Kidney (tissue), 14 donors: ENCODE data around the gene GPC5. TPM values are rescaled to one million over a fixed set of nuclear protein-coding genes. Genes with fewer than 3 reads are reported as not detected.

ENCODE experiments used
- DNase-seq, 5 donors: peaks; one replicate each; pipeline ENCODE4 v3.0.0-alpha.2; 2013 to 2020
- FAIRE-seq: peaks from 2 replicates; lab custom pipeline; 2012; peaks lifted over from hg19 to GRCh38; lab: Jason Lieb, UNC
- H3K27ac ChIP-seq, 2 donors: one replicate each; pipeline ENCODE4 v1.7.0; 2013; ENCODE audit warnings: low read depth in 2 of 2, low read length in 2 of 2, inconsistent platforms in 1 of 2
- H3K27me3 ChIP-seq: one replicate; pipeline ENCODE4 v1.7.1; 2013; ENCODE audit warnings: low read length, inconsistent platforms; ENCODE audit not compliant: control insufficient read depth, insufficient read depth
- H3K36me3 ChIP-seq, 3 donors: one replicate each; pipeline versions ENCODE4 v1.7.0 to v1.7.1; 2013; ENCODE audit warnings: low read length in 3 of 3, control low read depth in 1 of 3, inconsistent platforms in 1 of 3; ENCODE audit not compliant: insufficient read depth in 3 of 3, control insufficient read depth in 2 of 3
- H3K4me1 ChIP-seq, 3 donors: one replicate each; pipeline versions ENCODE4 v1.7.0 to v1.7.1; 2013; ENCODE audit warnings: low read length in 3 of 3, inconsistent platforms in 1 of 3, low read depth in 1 of 3; ENCODE audit not compliant: control insufficient read depth in 2 of 3, insufficient read depth in 2 of 3
- H3K4me3 ChIP-seq, 3 donors: one replicate each; pipeline versions ENCODE4 v1.7.0 to v1.8.1; 2013; ENCODE audit warnings: low read length in 3 of 3, control low read depth in 1 of 3, inconsistent platforms in 1 of 3
- H3K9ac ChIP-seq, 3 donors: one replicate each; pipeline versions ENCODE4 v1.7.0 to v1.7.1; 2013; ENCODE audit warnings: low read length in 3 of 3, control low read depth in 1 of 3, inconsistent platforms in 1 of 3
- H3K9me3 ChIP-seq, 3 donors: one replicate each; pipeline versions ENCODE4 v1.7.0 to v1.7.1; 2013; ENCODE audit warnings: low read length in 3 of 3, control low read depth in 1 of 3, inconsistent platforms in 1 of 3; ENCODE audit not compliant: control insufficient read depth in 2 of 3, insufficient read depth in 1 of 3
- intact Hi-C: fragments of 100-400 bp; cut with DNase I; formaldehyde crosslinking; loops from one replicate; pipeline ENCODE4 v1.11.1; 2022
- polyA plus RNA-seq: library from polyadenylated mRNA; stranded (reverse); fragments of 350-450 nt; fragmentation: Illumina TruSeq; extraction: RNeasy Lipid Tissue Mini Kit (QIAGEN cat#74804); gene quantifications from one replicate; pipeline ENCODE4 v1.2.3, GENCODE V29; 2014; ENCODE audit warnings: low read depth, low replicate concordance; ENCODE audit not compliant: insufficient read depth
- total RNA-seq: library from RNA; stranded (reverse); fragmentation: NEBNext Ultra II Directional; extraction: Animal tissue kit (Norgen Biotek cat#: 25700); gene quantifications from one replicate; pipeline ENCODE4 v1.2.1, GENCODE V29; 2021
- TF ChIP-seq, protein P1 (sequence below): IDR thresholded peaks from 3 replicates; pipeline ENCODE4 v1.5.1; 2012; ENCODE audit warnings: mild to moderate bottlenecking, moderate library complexity, borderline replicate concordance; ENCODE audit not compliant: insufficient read depth; ENCODE audit errors: extremely low read depth
- donor health status: control.
- donor health status: control.
- donor health status: control.
- donor health status: control.
- donor health status: control.
- donor health status: DM: yes; HTN: yes; CAD: no.
- donor health status: Normal renal cell carcinoma (clear cell type).

Gene GPC5
- total and polyA plus RNA-seq, 2 donors from 2014 or later: 0.47 to 6.8 TPM

GRCh38 chr13:91620670-91621141 is 222.3 kb downstream of the GPC5 start:
- Histone ChIP-seq H3K27ac (no peak overlapping the region), H3K4me1 (no peaks in the 10 kb centered on the region), H3K4me3 (no peak overlapping the region), H3K9me3 (no peaks in the 10 kb centered on the region), H3K9ac (no peak overlapping the region), H3K27me3 (no peaks in the 10 kb centered on the region), H3K36me3 (no peaks in the 10 kb centered on the region)
- no peak for FAIRE-seq
- intact Hi-C loops: no loop called here
- TF ChIP-seq, protein P1, sequence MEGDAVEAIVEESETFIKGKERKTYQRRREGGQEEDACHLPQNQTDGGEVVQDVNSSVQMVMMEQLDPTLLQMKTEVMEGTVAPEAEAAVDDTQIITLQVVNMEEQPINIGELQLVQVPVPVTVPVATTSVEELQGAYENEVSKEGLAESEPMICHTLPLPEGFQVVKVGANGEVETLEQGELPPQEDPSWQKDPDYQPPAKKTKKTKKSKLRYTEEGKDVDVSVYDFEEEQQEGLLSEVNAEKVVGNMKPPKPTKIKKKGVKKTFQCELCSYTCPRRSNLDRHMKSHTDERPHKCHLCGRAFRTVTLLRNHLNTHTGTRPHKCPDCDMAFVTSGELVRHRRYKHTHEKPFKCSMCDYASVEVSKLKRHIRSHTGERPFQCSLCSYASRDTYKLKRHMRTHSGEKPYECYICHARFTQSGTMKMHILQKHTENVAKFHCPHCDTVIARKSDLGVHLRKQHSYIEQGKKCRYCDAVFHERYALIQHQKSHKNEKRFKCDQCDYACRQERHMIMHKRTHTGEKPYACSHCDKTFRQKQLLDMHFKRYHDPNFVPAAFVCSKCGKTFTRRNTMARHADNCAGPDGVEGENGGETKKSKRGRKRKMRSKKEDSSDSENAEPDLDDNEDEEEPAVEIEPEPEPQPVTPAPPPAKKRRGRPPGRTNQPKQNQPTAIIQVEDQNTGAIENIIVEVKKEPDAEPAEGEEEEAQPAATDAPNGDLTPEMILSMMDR: no peak
- DNase-seq: no peak

- no peaks in the 10 kb centered on the region for H3K4me1 ChIP-seq
- no peaks in the 10 kb centered on the region for H3K36me3 ChIP-seq
- TF ChIP-seq, protein P1: no peak
- H3K4me3 ChIP-seq: no peak overlapping the region
- FAIRE-seq (no peak), DNase-seq (no peak)
- H3K27ac ChIP-seq: no peak overlapping the region
- no peak overlapping the region for H3K9ac ChIP-seq
- intact Hi-C loops: no loop called here
- no peaks in the 10 kb centered on the region for H3K9me3 ChIP-seq
- no peaks in the 10 kb centered on the region for H3K27me3 ChIP-seq
These were observed 222.7 kb downstream of the GPC5 start for GRCh38 chr13:91621161-91621560.

GRCh38 chr13:91621963-91622362 is 223.5 kb downstream of the GPC5 start:
- TF ChIP-seq, protein P1: no peak
- no peaks in the 10 kb centered on the region for H3K36me3 ChIP-seq
- FAIRE-seq: no peak
- H3K4me3 ChIP-seq: no peak overlapping the region
- no peak for DNase-seq
- no peaks in the 10 kb centered on the region for H3K4me1 ChIP-seq
- no peak overlapping the region for H3K9ac ChIP-seq
- no peaks in the 10 kb centered on the region for H3K27me3 ChIP-seq
- H3K9me3 ChIP-seq: no peaks in the 10 kb centered on the region
- no peak overlapping the region for H3K27ac ChIP-seq
- intact Hi-C loops: no loop called here
